Endothelial cell (in vitro differentiated cells): ENCODE results near the gene ZNF598. TPM values are rescaled to one million over a fixed set of nuclear protein-coding genes. Genes with fewer than 3 reads are reported as not detected.

ENCODE experiments used
- DNase-seq: peaks from one replicate; pipeline ENCODE4 v3.0.0; 2021; ENCODE audit warnings: low spot score
- H3K27ac Mint-ChIP-seq: one replicate; pipeline ENCODE4 v1.8.0; 2021; ENCODE audit warnings: mixed read lengths, inconsistent platforms; ENCODE audit not compliant: unreplicated experiment
- H3K27me3 Mint-ChIP-seq: one replicate; pipeline ENCODE4 v1.8.0; 2021; ENCODE audit warnings: mild to moderate bottlenecking, moderate library complexity, mixed read lengths, inconsistent platforms; ENCODE audit not compliant: unreplicated experiment
- H3K36me3 Mint-ChIP-seq: one replicate; pipeline ENCODE4 v1.8.0; 2021; ENCODE audit warnings: mild to moderate bottlenecking, low read depth, mixed read lengths, inconsistent platforms; ENCODE audit not compliant: unreplicated experiment
- H3K4me1 Mint-ChIP-seq: one replicate; pipeline ENCODE4 v1.8.0; 2021; ENCODE audit warnings: mild to moderate bottlenecking, mixed read lengths, inconsistent platforms; ENCODE audit not compliant: unreplicated experiment
- H3K4me3 Mint-ChIP-seq: one replicate; pipeline ENCODE4 v1.8.0; 2021; ENCODE audit warnings: mild to moderate bottlenecking, mixed read lengths, inconsistent platforms; ENCODE audit not compliant: unreplicated experiment
- H3K9me3 Mint-ChIP-seq: one replicate; pipeline ENCODE4 v1.8.0; 2021; ENCODE audit warnings: mixed read lengths, inconsistent platforms; ENCODE audit not compliant: unreplicated experiment
- CTCF ChIP-seq: fragments of 200-600 bp; sonication (generic); IDR thresholded peaks from one replicate; pipeline ENCODE4 v1.5.0; 2021; ENCODE audit warnings: antibody characterized with exemption; ENCODE audit not compliant: unreplicated experiment
- total RNA-seq: library from RNA; stranded (reverse); fragmentation: NEBNext Ultra II Directional; extraction: Animal tissue kit (Norgen Biotek cat#: 25700); gene quantifications from one replicate; pipeline ENCODE4 v1.2.1, GENCODE V29; 2021; ENCODE audit not compliant: unreplicated experiment

The ZNF598 gene
- total RNA-seq, 1 donor from 2014 or later: 34.4 TPM

GRCh38 chr16:2047330-2048115 lies 37.9 kb upstream of the ZNF598 start, which contains the start of the genes NTHL1 and TSC2:
NTHL1 (minus strand) TSS chr16:2047834; CDS start chr16:2047823, 11 bp downstream.
TSC2 (plus strand) TSS chr16:2047985; CDS start chr16:2048616, 631 bp downstream.
- DNase-seq: peak; percentile 96
- Mint-ChIP-seq H3K4me3 (peak within 1 kb of the TSS; percentile 95), H3K27me3 (peaks cover 3% of the 10 kb centered on the region), H3K4me1 (peaks cover 14% of the 10 kb centered on the region), H3K36me3 (peaks cover 10% of the 10 kb centered on the region), H3K9me3 (no peaks in the 10 kb centered on the region), H3K27ac (peak within 1 kb of the TSS; percentile 48)
- peak; percentile 69 for TF ChIP-seq CTCF

GRCh38 chr16:2046893-2047329 lies 37.3 kb upstream of the ZNF598 start:
- Mint-ChIP-seq H3K4me3 (peak overlapping the region; percentile 92), H3K27ac (no peak overlapping the region)
- TF ChIP-seq CTCF: no peak

GRCh38 chr16:2045965-2046892 lies 36.6 kb upstream of the ZNF598 start:
- peaks cover 5% of the 10 kb centered on the region for H3K36me3 Mint-ChIP-seq
- no peak for TF ChIP-seq CTCF
- H3K9me3 Mint-ChIP-seq: no peaks in the 10 kb centered on the region
- H3K27ac Mint-ChIP-seq: no peak overlapping the region
- H3K4me3 Mint-ChIP-seq: peak overlapping the region; percentile 92
- no peak for DNase-seq
- peaks cover 8% of the 10 kb centered on the region for H3K27me3 Mint-ChIP-seq
- H3K4me1 Mint-ChIP-seq: peaks cover 14% of the 10 kb centered on the region

More at GRCh38 chr16:2046893-2047329, 37.3 kb upstream of the ZNF598 start:
- Mint-ChIP-seq H3K27me3 (peaks cover 3% of the 10 kb centered on the region), H3K36me3 (peaks cover 7% of the 10 kb centered on the region), H3K9me3 (no peaks in the 10 kb centered on the region), H3K4me1 (peaks cover 14% of the 10 kb centered on the region)
- no peak for DNase-seq

GRCh38 chr16:2044541-2044940 lies 34.9 kb upstream of the ZNF598 start:
- Mint-ChIP-seq H3K27me3 (peaks cover 8% of the 10 kb centered on the region), H3K36me3 (peaks cover 3% of the 10 kb centered on the region)

More at GRCh38 chr16:2044541-2044940, 34.9 kb upstream of the ZNF598 start:
- no peak for TF ChIP-seq CTCF
- H3K27ac Mint-ChIP-seq: peak overlapping the region; percentile 57
- no peak overlapping the region for H3K4me3 Mint-ChIP-seq
- peaks cover 14% of the 10 kb centered on the region for H3K4me1 Mint-ChIP-seq
- no peak for DNase-seq
- no peaks in the 10 kb centered on the region for H3K9me3 Mint-ChIP-seq
